ENCODE data around the gene AIG1. TPM values are rescaled to one million over a fixed set of nuclear protein-coding genes. Genes with fewer than 3 reads are reported as not detected.
A peak's percentile ranks its signal among the peaks of the same experiment; 100 is the strongest.

AIG1 gene
- total and polyA plus RNA-seq, 2 of the 13 experiments (the other 11 are each of a cell fraction or from before 2014, with no cell fraction given), result 115 to 197 TPM

- TF ChIP-seq ZNF704 (CRISPR knock-in tag; IDR thresholded peaks at IDR 0.05; ENCODE audit: borderline replicate concordance), result peak; percentile 89; the same call in 1 of the 2 replicates
- peak; percentile 59 for TF ChIP-seq ZFP91 (CRISPR knock-in tag; IDR thresholded peaks at IDR 0.05; ENCODE audit: borderline replicate concordance)
- peak; percentile 87; the same call in 1 of the 2 replicates for TF ChIP-seq ZSCAN5A (CRISPR knock-in tag; IDR thresholded peaks at IDR 0.05; ENCODE audit: borderline replicate concordance)
- peak; percentile 22 for TF ChIP-seq MEF2D (CRISPR knock-in tag; IDR thresholded peaks at IDR 0.05)
- peak; percentile 96 for TF ChIP-seq POGZ (CRISPR knock-in tag; IDR thresholded peaks at IDR 0.05)
- peak; percentile 95 for TF ChIP-seq NFKB2 (CRISPR knock-in tag; IDR thresholded peaks at IDR 0.05; ENCODE audit: borderline replicate concordance)
- TF ChIP-seq IRX3 (CRISPR knock-in tag; IDR thresholded peaks at IDR 0.05; ENCODE audit: borderline replicate concordance, low read depth), result peak; percentile 82
- no peak for TF ChIP-seq TRIM24 (CRISPR knock-in tag; IDR thresholded peaks at IDR 0.05)
- peak; percentile 87; the same call in 1 of the 2 replicates for TF ChIP-seq ZFP90 (CRISPR knock-in tag; IDR thresholded peaks at IDR 0.05; ENCODE audit: borderline replicate concordance)
- peak; percentile 88 for TF ChIP-seq BORCS8-MEF2B (CRISPR knock-in tag; IDR thresholded peaks at IDR 0.05)
- no peak for TF ChIP-seq ZNF646 (CRISPR knock-in tag; IDR thresholded peaks at IDR 0.05)
- peak; percentile 54 for TF ChIP-seq ZNF18 (CRISPR knock-in tag; IDR thresholded peaks at IDR 0.05; ENCODE audit: insufficient replicate concordance)
- TF ChIP-seq TP53 (CRISPR knock-in tag; conservative IDR thresholded peaks at IDR 0.05), result peak; percentile 64; the same call in 1 of the 2 replicates
- 0 out of 2 replicates have a peak, but pooled peaks have one; percentile 59 for TF ChIP-seq ZNF12 (CRISPR knock-in tag; IDR thresholded peaks at IDR 0.05)
- no peak; the same call in 1 of the 2 replicates for TF ChIP-seq PPARG (CRISPR knock-in tag; conservative IDR thresholded peaks at IDR 0.05)
- peak; percentile 93 for TF ChIP-seq ARNT2 (CRISPR knock-in tag; IDR thresholded peaks at IDR 0.05; ENCODE audit: low read depth)
Measured at GRCh38 chr6:143060354-143060805, 309 bp upstream of the AIG1 start (continued).

Measured in HepG2 (cell line).